IMR-90 (cell line): ENCODE data around the gene NAV2. TPM values are rescaled to one million over a fixed set of nuclear protein-coding genes. Genes with fewer than 3 reads are reported as not detected.

Experiments
- ATAC-seq: fragments of 200-7000 bp; cut with Tn5 transposase; 2 replicates; pipeline ENCODE4 v1.9.1; 2020; ENCODE audit warnings: low read depth, mild to moderate bottlenecking, moderate library complexity
- BruUV-seq: library from RNA; stranded (reverse); fragments of 400-500 nt; replicated peaks from 2 replicates; lab custom pipeline; 2021; lab: Mats Ljungman, UMichigan
- CTCF ChIA-PET: fragments of 300-600 bp; formaldehyde crosslinking; extraction: SDS; loops from one replicate; lab custom pipeline; 2021; ENCODE audit warnings: antibody characterized with exemption; lab: Yijun Ruan, JAX
- POLR2A ChIA-PET: fragments of 300-600 bp; sonication (Branson Sonifier 250); formaldehyde crosslinking; loops from one replicate; lab custom pipeline; 2022; ENCODE audit warnings: antibody characterized with exemption; ENCODE audit not compliant: unreplicated experiment; lab: Charles Lee
- DNase-seq: peaks from one replicate; pipeline ENCODE4 v3.0.0; 2013
- H2AFZ ChIP-seq: replicated peaks from 2 replicates; pipeline ENCODE3; 2013; ENCODE audit warnings: low read length, mild to moderate bottlenecking; ENCODE audit not compliant: poor library complexity
- H2AK5ac ChIP-seq: 2 replicates; pipeline ENCODE4 v1.6.1; 2013; ENCODE audit warnings: low read depth, low read length, inconsistent platforms
- H2AK9ac ChIP-seq: replicated peaks from 2 replicates; pipeline ENCODE3; 2013; ENCODE audit warnings: mild to moderate bottlenecking, low read depth, low read length, moderate library complexity; ENCODE audit not compliant: poor library complexity
- H2BK120ac ChIP-seq: 2 replicates; pipeline ENCODE4 v1.6.1; 2013; ENCODE audit warnings: low read depth, low read length, inconsistent platforms
- H2BK15ac ChIP-seq: 3 replicates; pipeline ENCODE4 v1.6.1; 2013; ENCODE audit warnings: low read depth, low read length, inconsistent platforms
- H2BK20ac ChIP-seq: 2 replicates; pipeline ENCODE4 v1.6.1; 2013; ENCODE audit warnings: low read depth, mild to moderate bottlenecking, inconsistent platforms, low read length, moderate library complexity
- H2BK5ac ChIP-seq: 2 replicates; pipeline ENCODE4 v1.6.1; 2013; ENCODE audit warnings: mild to moderate bottlenecking, low read depth, low read length, inconsistent platforms; ENCODE audit not compliant: poor library complexity, severe bottlenecking
- H3K14ac ChIP-seq: replicated peaks from 2 replicates; pipeline ENCODE4 v1.6.1; 2013; ENCODE audit warnings: low read depth, low read length, inconsistent platforms
- H3K18ac ChIP-seq: 2 replicates; pipeline ENCODE4 v1.6.1; 2013; ENCODE audit warnings: low read depth, low read length, control low read depth
- H3K23ac ChIP-seq: 2 replicates; pipeline ENCODE4 v1.6.1; 2013; ENCODE audit warnings: low read depth, low read length, inconsistent platforms
- H3K27ac ChIP-seq: 2 replicates; pipeline ENCODE4 v1.5.1; 2013; ENCODE audit warnings: mild to moderate bottlenecking, control low read depth, low read length; ENCODE audit not compliant: insufficient read depth
- H3K27me3 ChIP-seq: 2 replicates; pipeline ENCODE4 v1.6.1; 2013; ENCODE audit warnings: low read length; ENCODE audit not compliant: control insufficient read depth, insufficient read depth
- H3K36me3 ChIP-seq: 2 replicates; pipeline ENCODE4 v1.6.1; 2013; ENCODE audit warnings: low read length, mixed read lengths; ENCODE audit not compliant: control insufficient read depth, insufficient read depth
- H3K4ac ChIP-seq: 2 replicates; pipeline ENCODE4 v1.6.1; 2013; ENCODE audit warnings: low read depth, low read length, inconsistent platforms
- H3K4me1 ChIP-seq: 2 replicates; pipeline ENCODE4 v1.6.1; 2013; ENCODE audit warnings: low read length, mixed read lengths; ENCODE audit not compliant: control insufficient read depth, insufficient read depth
- H3K4me2 ChIP-seq: 2 replicates; pipeline ENCODE4 v1.6.1; 2013; ENCODE audit warnings: low read depth, mild to moderate bottlenecking, control low read depth, low read length, moderate library complexity
- H3K4me3 ChIP-seq: 2 replicates; pipeline ENCODE4 v1.5.1; 2013; ENCODE audit warnings: low read depth, mild to moderate bottlenecking, control low read depth, low read length, moderate library complexity; ENCODE audit not compliant: insufficient read depth
- H3K56ac ChIP-seq: 2 replicates; pipeline ENCODE4 v1.6.1; 2013; ENCODE audit warnings: low read length, inconsistent platforms; ENCODE audit not compliant: insufficient read depth; ENCODE audit errors: extremely low read depth
- H3K79me1 ChIP-seq, 2 experiments: 2 replicates each; pipeline ENCODE4 v1.6.1; 2013; ENCODE audit warnings: low read length in 2 of 2, inconsistent platforms in 1 of 2, low read depth in 1 of 2
- H3K9ac ChIP-seq: 2 replicates; pipeline ENCODE4 v1.6.1; 2013; ENCODE audit warnings: low read depth, low read length, control low read depth
- H3K9me1 ChIP-seq: 2 replicates; pipeline ENCODE4 v1.6.1; 2013; ENCODE audit warnings: low read length, inconsistent platforms; ENCODE audit not compliant: insufficient read depth
- H3K9me3 ChIP-seq: 2 replicates; pipeline ENCODE4 v1.6.1; 2013; ENCODE audit warnings: low read length; ENCODE audit not compliant: control insufficient read depth, insufficient read depth
- H4K20me1 ChIP-seq: 2 replicates; pipeline ENCODE4 v1.6.1; 2013; ENCODE audit warnings: low read length, inconsistent platforms; ENCODE audit not compliant: insufficient read depth
- H4K5ac ChIP-seq: 2 replicates; pipeline ENCODE4 v1.6.1; 2013; ENCODE audit warnings: mild to moderate bottlenecking, low read depth, low read length, control low read depth
- H4K8ac ChIP-seq, 2 experiments: 2 replicates each; pipeline ENCODE4 v1.6.1; 2013; ENCODE audit warnings: low read depth in 2 of 2, low read length in 2 of 2, control low read depth in 1 of 2, inconsistent platforms in 1 of 2
- H4K91ac ChIP-seq: 2 replicates; pipeline ENCODE4 v1.6.1; 2013; ENCODE audit warnings: low read depth, low read length, inconsistent platforms; ENCODE audit not compliant: insufficient read depth
- FOS ChIP-seq: fragments of 150-350 bp; IDR thresholded peaks from 2 replicates; pipeline ENCODE4 v1.6.1; 2016; ENCODE audit warnings: low read depth, low read length
- WGBS, 2 experiments: methylation state at CpG; one replicate each; pipeline versions ENCODE4 v1.1.5 to v1.1.7; 2013; ENCODE audit warnings: missing lambda C conversion rate in 2 of 2; ENCODE audit not compliant: insufficient read length in 1 of 2; ENCODE audit errors: extremely low coverage in 2 of 2; 5-methylcytosine and 5-hydroxymethylcytosine counted together
- dilution Hi-C: fragments of 300-500 bp; cut with HindIII; formaldehyde crosslinking; loops from one replicate; pipeline ENCODE4 v1.14.3; 2018; ENCODE audit warnings: low sequenced_read_pairs; ENCODE audit not compliant: unreplicated experiment
- in situ Hi-C: fragments of 300-500 bp; cut with MboI; formaldehyde crosslinking; loops from 3 replicates; pipeline ENCODE4 v1.14.3; 2019; ENCODE audit warnings: low sequenced_read_pairs, inconsistent platforms, mixed read lengths
- intact Hi-C: fragments of 100-400 bp; cut with micrococcal nuclease; formaldehyde crosslinking; loops from 2 replicates; pipeline ENCODE4 v1.10.0; 2022
- polyA plus RNA-seq, 3 experiments: library from polyadenylated mRNA; depleted of rRNA; stranded (reverse); fragments of >200 nt; gene quantifications; 2 replicates each; pipeline ENCODE4 v1.2.3, GENCODE V29; 2012; ENCODE audit warnings: low replicate concordance in 1 of 3
- total RNA-seq: library from RNA; depleted of rRNA; stranded (reverse); fragments of >200 nt; gene quantifications from 2 replicates; pipeline ENCODE4 v1.2.3, GENCODE V29; 2012
- TF ChIP-seq, protein P1 (sequence below): fragments of 150-350 bp; IDR thresholded peaks from 2 replicates; pipeline ENCODE4 v1.6.1; 2017; ENCODE audit warnings: mild to moderate bottlenecking, antibody characterized with exemption, low read length, low read depth

The NAV2 gene
- total and polyA plus RNA-seq, 2 of the 4 experiments (the other 2 are of a cell fraction) = 4.5 to 12.6 TPM

DNA sequence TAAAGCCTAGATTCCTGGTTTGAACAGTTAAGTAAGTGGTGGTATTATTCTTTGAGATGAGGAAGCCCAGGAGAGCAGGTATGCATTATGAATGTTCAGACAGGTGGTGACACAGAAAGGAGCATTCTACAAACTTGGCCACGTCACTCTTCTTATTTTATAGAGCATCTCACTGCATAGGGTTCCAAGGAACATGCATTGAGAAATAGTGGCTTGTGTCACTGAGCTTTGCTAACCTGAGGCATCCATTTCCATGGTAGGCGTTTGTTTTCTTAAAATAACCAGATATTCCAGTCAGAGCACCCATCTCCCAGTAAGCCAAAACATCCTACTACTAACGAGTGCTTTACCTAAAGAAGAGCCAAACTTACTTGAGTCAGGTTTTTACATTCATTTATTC is 169.7 kb downstream of the NAV2 start:
- BruUV-seq = no TSS peak
- peaks cover 17% of the 10 kb centered on the region for H3K36me3 ChIP-seq
- TF ChIP-seq, protein P1, sequence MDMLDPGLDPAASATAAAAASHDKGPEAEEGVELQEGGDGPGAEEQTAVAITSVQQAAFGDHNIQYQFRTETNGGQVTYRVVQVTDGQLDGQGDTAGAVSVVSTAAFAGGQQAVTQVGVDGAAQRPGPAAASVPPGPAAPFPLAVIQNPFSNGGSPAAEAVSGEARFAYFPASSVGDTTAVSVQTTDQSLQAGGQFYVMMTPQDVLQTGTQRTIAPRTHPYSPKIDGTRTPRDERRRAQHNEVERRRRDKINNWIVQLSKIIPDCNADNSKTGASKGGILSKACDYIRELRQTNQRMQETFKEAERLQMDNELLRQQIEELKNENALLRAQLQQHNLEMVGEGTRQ = no peak
- TF ChIP-seq FOS = no peak
- no peak overlapping the region for H4K8ac ChIP-seq
- no peak overlapping the region for H4K5ac ChIP-seq
- WGBS, 2 experiments = no CpG with 5 or more reads among the region's 3 CpGs
- H3K27me3 ChIP-seq = no peaks in the 10 kb centered on the region
- H3K9me3 ChIP-seq = no peaks in the 10 kb centered on the region
- H3K23ac ChIP-seq = no peak overlapping the region
- H2BK120ac ChIP-seq = no peak overlapping the region
- H3K9me1 ChIP-seq = no peaks in the 10 kb centered on the region
- no peak overlapping the region for H3K4me3 ChIP-seq
- intact Hi-C loops (no loop called here), in situ Hi-C loops (no loop called here), dilution Hi-C loops (no loop called here)
- ChIA-PET POLR2A (no interaction called here), CTCF (no interaction called here)
- no peaks in the 10 kb centered on the region for H3K4me1 ChIP-seq
- H2BK20ac ChIP-seq = no peak overlapping the region
- H2BK5ac ChIP-seq = no peak overlapping the region
- H3K56ac ChIP-seq = no peak overlapping the region
- no peak for DNase-seq
- H3K27ac ChIP-seq = no peak overlapping the region
- no peak overlapping the region for H2AFZ ChIP-seq
- no peak overlapping the region for H3K4me2 ChIP-seq
- no peak overlapping the region for H3K18ac ChIP-seq
- no peak overlapping the region for H2BK15ac ChIP-seq
- H3K4ac ChIP-seq = no peak overlapping the region
- no peak for ATAC-seq
- H4K91ac ChIP-seq = no peak overlapping the region
- H2AK9ac ChIP-seq = no peak overlapping the region
- 0 out of 4 replicates have a peak, but pooled peaks cover 0 to 3% of the 10 kb centered on the region in 2 experiments for H3K79me1 ChIP-seq
- H4K20me1 ChIP-seq = peaks cover 3% of the 10 kb centered on the region; the same call in 1 of the 2 replicates
- no peak overlapping the region for H3K9ac ChIP-seq
- no peak overlapping the region for H3K14ac ChIP-seq
- H2AK5ac ChIP-seq = no peak overlapping the region
